Upper lobe of right lung (tissue), 1 donor: Measurements from ENCODE around the gene GNG14. TPM values are rescaled to one million over a fixed set of nuclear protein-coding genes. Genes with fewer than 3 reads are reported as not detected.

ENCODE experiments used
- ATAC-seq: fragments of 200-7000 bp; cut with Tn5 transposase; one replicate; pipeline ENCODE4 v1.9.1; 2020; ENCODE audit warnings: mild to moderate bottlenecking, moderate library complexity
- DNase-seq: peaks from one replicate; pipeline ENCODE4 v3.0.0-alpha.2; 2020
- H3K27ac ChIP-seq: fragments of 200-600 bp; one replicate; pipeline ENCODE4 v1.8.0; 2022
- H3K27me3 ChIP-seq: fragments of 200-600 bp; one replicate; pipeline ENCODE4 v1.8.0; 2022; ENCODE audit warnings: mild to moderate bottlenecking
- H3K36me3 ChIP-seq: fragments of 200-600 bp; one replicate; pipeline ENCODE4 v1.8.0; 2022
- H3K4me1 ChIP-seq: fragments of 200-600 bp; one replicate; pipeline ENCODE4 v1.8.0; 2022
- H3K4me3 ChIP-seq: fragments of 200-600 bp; one replicate; pipeline ENCODE4 v1.8.0; 2022; ENCODE audit warnings: mild to moderate bottlenecking
- H3K9me3 ChIP-seq: fragments of 200-600 bp; one replicate; pipeline ENCODE4 v1.8.0; 2022
- intact Hi-C: fragments of 100-400 bp; cut with DNase I; formaldehyde crosslinking; loops from one replicate; pipeline ENCODE4 v1.11.0; 2022
- total RNA-seq: library from RNA; stranded (reverse); fragmentation: NEBNext Ultra II Directional; extraction: Animal tissue kit (Norgen Biotek cat#: 25700); gene quantifications from one replicate; pipeline ENCODE4 v1.2.1, GENCODE V29; 2021
- TF ChIP-seq, protein P1 (sequence below): fragments of 200-600 bp; IDR thresholded peaks from one replicate; pipeline ENCODE4 v1.8.0; 2022; ENCODE audit warnings: antibody characterized with exemption
- donor health status: DM: no; HTN: yes; CAD: no; lungs with severe emphysema.

Gene GNG14
- total RNA-seq, 1 donor from 2014 or later, result not detected

DNA sequence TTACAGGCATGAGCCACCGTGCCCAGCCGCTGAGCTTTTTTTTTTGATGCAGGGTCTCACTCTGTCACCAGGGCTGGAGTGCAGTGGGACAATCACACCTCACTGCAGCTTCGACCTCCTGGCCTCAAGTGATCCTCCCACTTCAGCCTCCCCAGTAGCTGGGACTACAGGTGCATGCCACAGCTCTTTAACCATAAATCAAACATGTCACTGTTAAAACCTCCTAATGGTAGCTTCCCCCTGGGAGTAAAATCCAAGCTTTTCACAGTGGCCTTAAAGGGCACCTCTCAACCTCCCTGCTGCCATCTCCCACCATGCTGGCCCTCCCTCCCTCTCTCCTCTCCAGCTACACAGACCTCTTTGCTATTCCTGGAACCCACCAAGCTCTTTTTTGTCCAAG is 2.0 kb upstream of the GNG14 start:
- TF ChIP-seq, protein P1, sequence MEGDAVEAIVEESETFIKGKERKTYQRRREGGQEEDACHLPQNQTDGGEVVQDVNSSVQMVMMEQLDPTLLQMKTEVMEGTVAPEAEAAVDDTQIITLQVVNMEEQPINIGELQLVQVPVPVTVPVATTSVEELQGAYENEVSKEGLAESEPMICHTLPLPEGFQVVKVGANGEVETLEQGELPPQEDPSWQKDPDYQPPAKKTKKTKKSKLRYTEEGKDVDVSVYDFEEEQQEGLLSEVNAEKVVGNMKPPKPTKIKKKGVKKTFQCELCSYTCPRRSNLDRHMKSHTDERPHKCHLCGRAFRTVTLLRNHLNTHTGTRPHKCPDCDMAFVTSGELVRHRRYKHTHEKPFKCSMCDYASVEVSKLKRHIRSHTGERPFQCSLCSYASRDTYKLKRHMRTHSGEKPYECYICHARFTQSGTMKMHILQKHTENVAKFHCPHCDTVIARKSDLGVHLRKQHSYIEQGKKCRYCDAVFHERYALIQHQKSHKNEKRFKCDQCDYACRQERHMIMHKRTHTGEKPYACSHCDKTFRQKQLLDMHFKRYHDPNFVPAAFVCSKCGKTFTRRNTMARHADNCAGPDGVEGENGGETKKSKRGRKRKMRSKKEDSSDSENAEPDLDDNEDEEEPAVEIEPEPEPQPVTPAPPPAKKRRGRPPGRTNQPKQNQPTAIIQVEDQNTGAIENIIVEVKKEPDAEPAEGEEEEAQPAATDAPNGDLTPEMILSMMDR, result no peak
- no peak overlapping the region for H3K27ac ChIP-seq
- intact Hi-C loops, result no loop called here
- DNase-seq (no peak), ATAC-seq (no peak)
- H3K4me1 ChIP-seq, result peaks cover 3% of the 10 kb centered on the region
- no peaks in the 10 kb centered on the region for H3K27me3 ChIP-seq
- H3K9me3 ChIP-seq, result no peaks in the 10 kb centered on the region
- no peaks in the 10 kb centered on the region for H3K36me3 ChIP-seq
- H3K4me3 ChIP-seq, result no peak overlapping the region

DNA sequence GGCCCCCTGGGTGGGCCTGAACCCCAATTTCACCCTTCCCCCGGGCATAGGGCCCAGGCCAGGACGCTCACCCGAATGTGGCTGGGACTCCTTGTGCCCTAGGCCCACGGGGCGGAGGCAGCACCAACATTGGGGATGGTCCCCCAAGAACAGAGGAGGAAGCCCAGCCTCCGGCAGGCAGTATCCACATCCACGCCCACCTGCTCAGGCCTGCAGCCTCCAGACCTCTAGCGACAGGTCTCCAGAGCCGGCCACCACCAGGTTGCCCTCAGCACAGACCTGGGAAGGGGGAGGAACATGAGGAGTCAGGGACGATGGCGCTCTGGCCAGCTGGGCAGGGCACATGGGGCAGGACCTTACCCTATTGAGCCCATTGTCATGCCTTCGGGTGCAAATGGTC is 1.2 kb downstream of the GNG14 start:
- H3K27me3 ChIP-seq, result no peaks in the 10 kb centered on the region
- intact Hi-C loops, result no loop called here
- DNase-seq, result peak; percentile 52
- no peaks in the 10 kb centered on the region for H3K9me3 ChIP-seq
- TF ChIP-seq, protein P1, result no peak
- no peaks in the 10 kb centered on the region for H3K36me3 ChIP-seq
- peak; percentile 9 for ATAC-seq
- no peak overlapping the region for H3K4me3 ChIP-seq
- H3K27ac ChIP-seq, result no peak overlapping the region
- H3K4me1 ChIP-seq, result no peaks in the 10 kb centered on the region

DNA sequence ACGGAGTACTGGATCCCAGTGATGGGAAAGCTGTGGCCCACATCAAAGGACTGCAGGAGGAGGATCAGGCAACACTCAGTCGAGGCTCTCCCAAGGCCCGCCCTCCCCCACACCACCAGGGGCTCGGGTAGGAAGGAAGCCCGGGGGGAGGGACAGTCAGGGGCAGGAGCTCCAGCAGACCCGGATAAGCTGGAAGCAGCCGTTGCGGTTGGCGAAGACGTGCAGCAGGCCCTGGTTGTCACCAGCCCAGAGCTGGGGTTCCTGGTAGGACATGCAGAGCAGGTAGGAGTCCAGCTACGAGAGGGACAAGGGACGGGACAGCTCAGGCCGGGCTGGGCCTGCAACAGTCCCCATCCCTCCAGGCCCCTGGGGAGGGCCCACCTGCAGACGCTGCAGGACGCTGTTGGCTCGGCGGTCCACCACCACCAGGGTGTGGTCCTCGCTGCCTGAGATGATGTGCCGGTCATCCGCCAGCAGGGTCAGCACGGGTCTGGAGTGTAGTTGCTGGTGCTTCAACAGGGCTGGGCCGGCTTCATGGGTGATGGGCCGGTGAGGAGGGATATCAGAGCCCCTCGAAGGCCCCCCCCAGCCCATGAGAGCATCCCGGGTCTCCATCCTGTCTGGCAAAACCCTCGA is 1.9 kb downstream of the GNG14 start:
- peak; percentile 36 for DNase-seq

DNA sequence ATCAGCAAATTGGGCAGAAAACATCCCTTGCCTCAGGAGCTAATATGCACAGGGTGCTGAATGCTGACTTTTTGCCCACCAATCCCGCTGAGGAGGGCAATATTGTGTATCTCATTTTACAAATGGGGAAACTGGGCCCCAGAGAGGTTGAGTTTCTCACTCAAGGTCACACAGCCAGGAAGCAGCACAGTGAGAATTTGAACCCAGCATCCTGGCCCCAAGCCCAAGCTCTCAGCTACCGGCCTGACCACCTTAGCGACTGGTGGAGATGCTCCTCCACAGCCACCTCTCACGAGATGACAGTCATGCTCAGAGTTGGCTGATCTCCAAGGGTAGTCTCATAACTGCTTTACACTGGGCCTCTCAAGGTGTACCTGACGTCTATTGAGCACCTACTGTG is 5.2 kb downstream of the GNG14 start:
- no peak overlapping the region for H3K27ac ChIP-seq
- peaks cover 6% of the 10 kb centered on the region for H3K4me1 ChIP-seq
- no peaks in the 10 kb centered on the region for H3K9me3 ChIP-seq
- TF ChIP-seq, protein P1, result no peak
- DNase-seq (no peak), ATAC-seq (no peak)
- intact Hi-C loops, result no loop called here
- H3K27me3 ChIP-seq, result no peaks in the 10 kb centered on the region
- no peaks in the 10 kb centered on the region for H3K36me3 ChIP-seq
- no peak overlapping the region for H3K4me3 ChIP-seq

More for the DNA sequence above, 1.9 kb downstream of the GNG14 start:
- peak; percentile 19 for ATAC-seq
- intact Hi-C loops, result no loop called here
- no peaks in the 10 kb centered on the region for H3K27me3 ChIP-seq
- H3K9me3 ChIP-seq, result no peaks in the 10 kb centered on the region
- H3K4me1 ChIP-seq, result no peaks in the 10 kb centered on the region
- H3K4me3 ChIP-seq, result no peak overlapping the region
- no peaks in the 10 kb centered on the region for H3K36me3 ChIP-seq
- TF ChIP-seq, protein P1, result no peak
- H3K27ac ChIP-seq, result no peak overlapping the region

DNA sequence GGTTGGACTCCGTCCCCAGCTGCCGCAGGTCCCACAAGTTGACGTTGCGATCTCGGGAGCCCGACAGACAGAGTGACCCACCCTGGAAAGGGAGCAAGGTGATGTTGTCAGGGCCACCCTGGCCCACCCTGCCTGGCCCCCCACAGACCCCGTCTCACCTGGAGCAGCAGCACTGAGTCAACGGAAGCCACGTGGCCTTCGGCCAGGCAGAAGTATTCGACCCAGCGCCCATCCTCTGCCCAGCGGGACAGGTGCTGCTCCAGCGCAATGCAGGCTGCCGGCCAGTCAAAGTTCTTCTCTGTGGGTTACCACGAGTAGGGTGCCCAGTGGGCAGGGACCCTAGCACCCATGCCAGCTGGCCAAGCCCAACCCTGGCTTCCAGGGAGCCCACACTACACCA is 6.8 kb downstream of the GNG14 start:
- H3K27ac ChIP-seq, result no peak overlapping the region
- H3K36me3 ChIP-seq, result peaks cover 7% of the 10 kb centered on the region
- H3K4me1 ChIP-seq, result peaks cover 6% of the 10 kb centered on the region
- H3K9me3 ChIP-seq, result no peaks in the 10 kb centered on the region
- DNase-seq (no peak), ATAC-seq (no peak)
- no peaks in the 10 kb centered on the region for H3K27me3 ChIP-seq
- H3K4me3 ChIP-seq, result no peak overlapping the region
- TF ChIP-seq, protein P1, result no peak
- intact Hi-C loops, result no loop called here

DNA sequence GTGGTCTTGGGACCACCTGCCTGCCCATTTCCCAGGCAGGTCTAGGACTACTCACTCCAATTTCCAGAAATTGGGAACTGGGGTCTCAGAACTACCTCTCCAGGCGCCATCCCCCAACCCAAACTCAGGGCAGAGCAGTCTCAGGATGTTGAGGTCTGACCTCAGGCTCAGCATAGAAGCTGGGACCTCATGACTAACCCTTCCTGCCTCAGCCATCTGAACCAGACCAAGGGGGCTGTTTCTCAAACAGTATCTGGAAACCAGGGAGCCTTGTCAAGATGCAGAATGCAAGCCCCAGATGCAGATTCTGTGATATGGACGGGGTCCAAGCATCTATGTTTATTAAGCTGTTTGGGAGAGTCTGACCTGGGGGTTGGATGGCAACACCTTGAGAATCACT is 7.3 kb downstream of the GNG14 start:
- no peaks in the 10 kb centered on the region for H3K9me3 ChIP-seq
- no peaks in the 10 kb centered on the region for H3K27me3 ChIP-seq
- ATAC-seq (no peak), DNase-seq (no peak)
- peaks cover 7% of the 10 kb centered on the region for H3K36me3 ChIP-seq
- TF ChIP-seq, protein P1, result no peak
- no peak overlapping the region for H3K27ac ChIP-seq
- intact Hi-C loops, result no loop called here
- no peak overlapping the region for H3K4me3 ChIP-seq
- H3K4me1 ChIP-seq, result peaks cover 6% of the 10 kb centered on the region
